Glutamatergic neuron (in vitro differentiated cells): Measurements from ENCODE around the gene KCNH2. TPM values are rescaled to one million over a fixed set of nuclear protein-coding genes. Genes with fewer than 3 reads are reported as not detected.

ENCODE experiments used
- DNase-seq: peaks from one replicate; pipeline ENCODE4 v3.0.0; 2022
- H3K27ac Mint-ChIP-seq: one replicate; pipeline ENCODE4 v1.8.0; 2020; ENCODE audit warnings: mild to moderate bottlenecking, mixed read lengths, inconsistent platforms; ENCODE audit not compliant: unreplicated experiment
- H3K27me3 Mint-ChIP-seq: one replicate; pipeline ENCODE4 v1.8.0; 2020; ENCODE audit warnings: mild to moderate bottlenecking, moderate library complexity, mixed read lengths, inconsistent platforms; ENCODE audit not compliant: unreplicated experiment
- H3K36me3 Mint-ChIP-seq: one replicate; pipeline ENCODE4 v1.8.0; 2020; ENCODE audit warnings: mild to moderate bottlenecking, mixed read lengths, inconsistent platforms; ENCODE audit not compliant: unreplicated experiment
- H3K4me1 Mint-ChIP-seq: one replicate; pipeline ENCODE4 v1.8.0; 2020; ENCODE audit warnings: mild to moderate bottlenecking, low read depth, mixed read lengths, inconsistent platforms; ENCODE audit not compliant: unreplicated experiment
- H3K4me3 Mint-ChIP-seq: one replicate; pipeline ENCODE4 v1.8.0; 2020; ENCODE audit warnings: mild to moderate bottlenecking, mixed read lengths, inconsistent platforms; ENCODE audit not compliant: unreplicated experiment
- H3K9me3 Mint-ChIP-seq: one replicate; pipeline ENCODE4 v1.8.0; 2020; ENCODE audit warnings: mild to moderate bottlenecking, moderate library complexity, mixed read lengths, inconsistent platforms; ENCODE audit not compliant: unreplicated experiment
- CTCF ChIP-seq: fragments of 200-600 bp; sonication (generic); IDR thresholded peaks from one replicate; pipeline ENCODE4 v1.5.0; 2021; ENCODE audit not compliant: partially characterized antibody, unreplicated experiment
- total RNA-seq: library from RNA; stranded (reverse); fragmentation: NEBNext Ultra II Directional; extraction: Animal tissue kit (Norgen Biotek cat#: 25700); gene quantifications from one replicate; pipeline ENCODE4 v1.2.1, GENCODE V29; 2021; ENCODE audit not compliant: unreplicated experiment

KCNH2 gene
- total RNA-seq, 1 donor from 2014 or later, result 73.7 TPM

- Mint-ChIP-seq H3K27me3 (peaks cover 8% of the 10 kb centered on the region), H3K4me3 (peak overlapping the region; percentile 43), H3K4me1 (peaks cover 9% of the 10 kb centered on the region), H3K36me3 (no peaks in the 10 kb centered on the region), H3K9me3 (no peaks in the 10 kb centered on the region), H3K27ac (peak overlapping the region; percentile 30)
- no peak for TF ChIP-seq CTCF
- DNase-seq, result peak; percentile 41
These were observed 53.7 kb downstream of the KCNH2 start for GRCh38 chr7:150924369-150924781.

- Mint-ChIP-seq H3K36me3 (no peaks in the 10 kb centered on the region), H3K4me1 (peaks cover 9% of the 10 kb centered on the region), H3K4me3 (no peak overlapping the region), H3K27ac (no peak overlapping the region), H3K9me3 (no peaks in the 10 kb centered on the region), H3K27me3 (peaks cover 8% of the 10 kb centered on the region)
- TF ChIP-seq CTCF, result no peak
- DNase-seq, result no peak
These were observed 54.3 kb downstream of the KCNH2 start for GRCh38 chr7:150923802-150924201.

- Mint-ChIP-seq H3K36me3 (no peaks in the 10 kb centered on the region), H3K4me1 (peaks cover 9% of the 10 kb centered on the region), H3K27me3 (peaks cover 8% of the 10 kb centered on the region), H3K4me3 (no peak overlapping the region), H3K9me3 (no peaks in the 10 kb centered on the region), H3K27ac (no peak overlapping the region)
- DNase-seq, result no peak
- TF ChIP-seq CTCF, result no peak
These were observed 54.9 kb downstream of the KCNH2 start for GRCh38 chr7:150923196-150923595.

- no peak overlapping the region for H3K27ac Mint-ChIP-seq
- H3K4me3 Mint-ChIP-seq, result no peak overlapping the region
- H3K36me3 Mint-ChIP-seq, result no peaks in the 10 kb centered on the region
- peaks cover 6% of the 10 kb centered on the region for H3K27me3 Mint-ChIP-seq
- TF ChIP-seq CTCF, result no peak
- peaks cover under 1% of the 10 kb centered on the region for H3K4me1 Mint-ChIP-seq
- H3K9me3 Mint-ChIP-seq, result peaks cover 2% of the 10 kb centered on the region
- no peak for DNase-seq
These were observed 59.0 kb downstream of the KCNH2 start for GRCh38 chr7:150919160-150919559.

GRCh38 chr7:150918378-150918777 is 59.7 kb downstream of the KCNH2 start:
- TF ChIP-seq CTCF, result no peak
- Mint-ChIP-seq H3K36me3 (no peaks in the 10 kb centered on the region), H3K4me3 (no peak overlapping the region), H3K27me3 (peaks cover 6% of the 10 kb centered on the region), H3K4me1 (no peaks in the 10 kb centered on the region), H3K9me3 (peaks cover 2% of the 10 kb centered on the region), H3K27ac (no peak overlapping the region)
- no peak for DNase-seq
